HG03460 (cell line): Measurements from ENCODE around the gene AKR1D1.
"Not testable (repeated sequence)": the region's sequence is repeated elsewhere in the genome, so short reads cannot be mapped to it uniquely, and the experiment has no call there.

Experiments
- ATAC-seq: cut with Tn5 transposase; IDR thresholded peaks from one replicate; pipeline ENCODE4 v1.9.1; 2021; ENCODE audit not compliant: unreplicated experiment

Gene AKR1D1

DNA sequence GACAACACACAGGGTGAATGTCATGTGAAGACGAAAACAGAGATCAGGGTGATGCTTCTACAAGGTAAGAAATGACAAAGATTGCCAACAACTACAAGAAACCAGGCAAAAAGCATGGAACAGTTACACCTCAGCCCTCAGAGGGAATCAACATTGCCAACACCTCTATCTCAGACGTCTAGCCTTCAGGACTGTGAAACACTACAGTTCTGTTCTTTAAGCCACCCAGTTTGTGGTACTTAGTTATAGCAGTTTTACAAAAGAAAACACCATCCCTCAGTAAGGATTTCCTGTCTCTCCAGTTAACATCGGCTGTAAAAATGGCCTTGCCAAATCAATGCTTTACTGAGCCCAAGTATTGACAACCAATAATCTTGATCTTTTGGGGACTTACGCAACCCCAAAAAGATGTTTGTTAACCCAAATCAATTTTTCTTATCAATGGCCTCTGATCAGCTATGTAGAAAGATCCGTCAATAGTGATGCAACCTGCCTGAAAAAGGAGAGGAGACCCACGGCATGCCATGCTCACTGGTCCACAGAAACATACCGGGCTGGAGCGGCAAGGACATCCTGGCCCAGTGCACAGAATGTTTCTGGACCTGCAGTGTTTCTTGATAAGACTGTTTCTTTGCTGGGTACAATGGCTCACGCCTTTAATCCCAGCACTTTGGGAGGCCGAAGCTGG, 44.0 kb downstream of the AKR1D1 start:
- ATAC-seq = no peak

GRCh38 chr7:138122162-138122561, 45.9 kb downstream of the AKR1D1 start:
- no peak for ATAC-seq

GRCh38 chr7:138125119-138125518, 48.9 kb downstream of the AKR1D1 start:
- ATAC-seq = no peak

- ATAC-seq = peak; percentile 83
Measured at GRCh38 chr7:138125598-138126111, 49.4 kb downstream of the AKR1D1 start.

- ATAC-seq = no peak
Measured at GRCh38 chr7:138126928-138127327, 50.7 kb downstream of the AKR1D1 start.

GRCh38 chr7:138127996-138128395, 51.7 kb downstream of the AKR1D1 start:
- no peak for ATAC-seq

DNA sequence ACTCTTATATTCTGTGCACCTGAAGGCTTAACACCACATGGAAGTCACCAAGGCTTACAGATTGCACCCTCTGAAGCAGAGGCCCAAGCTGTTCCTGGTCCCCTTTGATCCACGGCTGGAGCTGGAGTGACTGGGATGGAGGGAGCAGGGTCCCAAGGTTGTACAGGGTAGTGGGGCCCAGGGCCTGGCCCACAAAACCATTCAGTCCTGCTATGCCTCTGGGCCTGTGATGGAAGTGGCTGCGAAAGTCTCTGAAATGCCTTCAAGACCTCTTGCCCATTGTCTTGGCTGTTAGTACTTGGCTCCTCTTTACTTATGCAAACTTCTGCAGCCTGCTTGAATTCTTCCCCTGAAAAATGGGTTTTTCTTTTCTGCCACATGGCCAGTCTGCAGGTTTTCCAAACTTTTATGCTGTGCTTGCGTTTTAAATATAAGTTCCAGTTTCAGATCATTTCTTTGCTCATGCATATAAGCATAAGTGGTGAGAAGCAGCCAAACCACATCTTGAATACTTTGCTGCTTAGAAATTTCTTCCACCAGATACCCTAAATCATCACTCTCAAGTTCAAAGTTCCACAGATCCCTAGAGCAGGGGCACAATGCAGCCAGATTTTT, 53.4 kb downstream of the AKR1D1 start:
- ATAC-seq = no peak

DNA sequence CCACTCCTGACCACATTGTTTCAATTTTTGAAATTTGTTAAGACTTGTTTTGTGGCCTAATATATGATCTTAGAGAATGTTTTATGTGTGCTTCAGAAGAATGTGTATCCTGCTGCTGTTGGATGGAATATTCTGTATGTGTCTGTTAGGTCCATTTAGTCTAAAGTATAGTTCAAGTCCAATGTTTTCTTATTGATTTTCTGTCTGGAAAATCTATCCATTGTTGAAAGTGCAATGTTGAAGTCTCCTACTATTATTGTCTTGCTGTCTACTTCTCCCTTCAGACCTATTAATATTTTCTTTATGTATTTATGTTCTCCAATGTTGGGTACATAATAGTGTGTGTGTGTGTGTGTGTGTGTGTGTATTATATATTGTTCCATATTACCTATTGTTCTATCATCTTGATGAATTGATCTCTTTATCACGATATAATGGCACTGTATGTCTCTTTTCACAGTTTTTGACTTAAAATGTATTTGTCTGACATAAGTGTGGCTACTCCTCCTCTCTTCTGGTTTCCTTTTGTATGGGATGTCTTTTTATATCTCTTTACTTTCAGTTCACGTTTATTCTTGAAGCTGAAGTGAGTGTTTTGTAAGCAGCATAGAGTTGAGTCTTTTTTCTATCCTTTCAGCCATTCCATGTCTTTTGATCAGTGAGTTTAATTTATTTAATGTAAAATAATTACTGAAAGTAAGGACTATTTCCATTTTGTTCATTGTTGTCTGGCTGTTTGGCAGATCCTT, 61.3 kb downstream of the AKR1D1 start:
- ATAC-seq = no peak

- no peak for ATAC-seq
Measured at GRCh38 chr7:138138244-138138643, 62.0 kb downstream of the AKR1D1 start.

DNA sequence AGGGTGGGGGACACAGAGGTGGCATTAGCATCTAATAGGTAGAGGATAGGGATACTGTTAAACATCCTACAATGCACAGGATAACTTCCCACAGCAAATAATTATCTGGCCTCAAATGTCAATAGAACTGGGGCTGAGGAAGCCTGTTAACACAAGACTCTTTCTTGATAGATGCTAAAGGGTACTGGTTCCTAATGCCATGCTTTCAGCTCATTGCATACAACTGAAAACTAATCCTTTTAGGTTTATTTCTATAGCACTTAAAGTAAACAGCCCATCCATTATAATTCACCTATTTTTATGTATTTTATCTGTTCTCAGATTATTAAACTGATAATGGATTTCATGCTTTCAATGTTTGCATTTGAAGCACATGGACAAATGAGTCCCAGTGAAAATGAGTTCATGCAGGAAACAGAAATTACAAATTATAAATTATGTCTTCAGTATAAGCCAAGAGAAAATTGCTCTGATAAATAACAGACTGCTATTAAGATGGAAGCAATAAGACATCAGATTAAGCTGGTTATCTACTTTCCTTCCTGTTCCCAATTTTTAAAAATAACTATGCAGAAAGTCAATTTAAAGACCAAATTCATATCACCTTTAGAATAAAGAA, 66.4 kb downstream of the AKR1D1 start:
- no peak for ATAC-seq

DNA sequence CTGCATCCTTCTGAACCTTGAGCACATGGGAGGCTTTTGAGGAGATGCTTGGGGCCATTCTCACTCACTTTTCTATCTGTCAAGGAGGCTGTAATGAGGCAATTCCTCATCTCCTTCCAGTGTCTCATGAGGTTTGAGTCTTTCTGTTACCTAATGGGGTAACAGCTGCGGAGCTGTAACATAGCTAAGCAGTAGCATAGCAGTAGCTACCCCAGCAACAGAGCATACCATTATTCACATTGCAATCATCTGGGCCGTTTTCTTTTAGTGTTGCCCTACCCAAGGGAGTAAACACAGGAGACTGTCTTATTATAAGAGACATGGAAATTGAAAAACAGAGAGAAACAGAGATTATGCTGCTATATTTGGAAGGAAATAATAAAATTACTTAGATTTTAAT, 68.7 kb downstream of the AKR1D1 start:
- ATAC-seq = no peak

- not testable (repeated sequence) for ATAC-seq
Measured at GRCh38 chr7:138146221-138146620, 70.0 kb downstream of the AKR1D1 start.

- not testable (repeated sequence) for ATAC-seq
Measured at GRCh38 chr7:138146757-138147734, 70.8 kb downstream of the AKR1D1 start.

DNA sequence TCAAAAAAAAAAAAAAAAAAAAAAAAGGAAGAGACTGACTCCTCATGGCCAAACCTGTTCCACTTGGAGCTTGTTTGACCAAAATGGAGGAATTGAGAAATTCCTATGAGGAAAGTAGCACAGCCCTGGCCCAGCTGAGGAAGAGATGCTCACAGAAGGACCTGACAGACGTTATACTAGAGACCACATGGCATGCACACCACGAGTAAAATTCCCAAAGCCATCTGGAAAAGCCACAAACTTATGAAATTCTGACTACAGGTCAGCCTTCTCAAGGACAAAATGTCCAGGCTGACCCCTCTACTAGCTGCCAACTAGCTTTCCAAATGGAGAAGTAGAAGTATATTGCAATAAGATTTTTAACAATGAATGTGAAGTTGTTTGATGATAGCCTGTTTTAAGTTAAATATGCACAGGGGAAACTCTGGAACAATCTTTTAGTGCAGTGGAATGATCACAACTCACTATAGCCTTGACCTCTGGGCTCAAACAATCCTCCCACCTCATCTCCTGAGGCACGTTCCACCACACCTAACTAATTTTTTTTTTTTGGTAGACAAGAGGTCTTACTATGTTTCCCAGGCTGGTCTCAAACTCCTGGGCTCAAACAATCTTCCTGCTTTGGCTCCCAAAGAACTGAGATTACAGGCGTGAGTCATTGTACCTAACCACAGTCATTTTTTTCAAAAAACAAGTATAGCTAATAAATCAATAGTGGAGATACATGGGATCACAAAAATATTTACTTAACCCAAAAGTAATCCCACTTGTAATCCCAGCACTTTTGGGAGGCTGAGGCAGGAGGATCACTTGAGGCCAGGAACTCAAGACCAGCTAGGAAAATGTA, 75.7 kb downstream of the AKR1D1 start:
- ATAC-seq = no peak

- no peak for ATAC-seq
Measured at GRCh38 chr7:138154661-138155060, 78.4 kb downstream of the AKR1D1 start.

DNA sequence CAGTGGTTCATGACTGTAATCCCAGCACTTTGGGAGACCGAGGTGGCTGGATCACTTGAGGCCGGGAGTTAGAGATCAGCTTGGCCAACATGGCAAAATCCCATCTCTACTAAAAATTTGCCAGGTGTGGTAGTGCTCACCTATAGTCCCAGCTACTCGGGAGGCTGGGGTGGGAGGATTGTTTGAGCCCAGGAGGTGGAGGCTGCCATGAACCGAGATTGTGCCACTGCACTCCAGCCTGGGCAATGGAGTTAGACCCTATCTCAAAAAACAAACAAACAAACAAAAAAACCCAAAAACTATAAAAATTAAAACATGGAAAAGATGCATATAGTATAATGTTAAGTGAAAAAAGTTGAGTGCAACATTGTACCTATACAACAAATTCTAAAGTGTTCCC, 81.4 kb downstream of the AKR1D1 start:
- no peak for ATAC-seq

DNA sequence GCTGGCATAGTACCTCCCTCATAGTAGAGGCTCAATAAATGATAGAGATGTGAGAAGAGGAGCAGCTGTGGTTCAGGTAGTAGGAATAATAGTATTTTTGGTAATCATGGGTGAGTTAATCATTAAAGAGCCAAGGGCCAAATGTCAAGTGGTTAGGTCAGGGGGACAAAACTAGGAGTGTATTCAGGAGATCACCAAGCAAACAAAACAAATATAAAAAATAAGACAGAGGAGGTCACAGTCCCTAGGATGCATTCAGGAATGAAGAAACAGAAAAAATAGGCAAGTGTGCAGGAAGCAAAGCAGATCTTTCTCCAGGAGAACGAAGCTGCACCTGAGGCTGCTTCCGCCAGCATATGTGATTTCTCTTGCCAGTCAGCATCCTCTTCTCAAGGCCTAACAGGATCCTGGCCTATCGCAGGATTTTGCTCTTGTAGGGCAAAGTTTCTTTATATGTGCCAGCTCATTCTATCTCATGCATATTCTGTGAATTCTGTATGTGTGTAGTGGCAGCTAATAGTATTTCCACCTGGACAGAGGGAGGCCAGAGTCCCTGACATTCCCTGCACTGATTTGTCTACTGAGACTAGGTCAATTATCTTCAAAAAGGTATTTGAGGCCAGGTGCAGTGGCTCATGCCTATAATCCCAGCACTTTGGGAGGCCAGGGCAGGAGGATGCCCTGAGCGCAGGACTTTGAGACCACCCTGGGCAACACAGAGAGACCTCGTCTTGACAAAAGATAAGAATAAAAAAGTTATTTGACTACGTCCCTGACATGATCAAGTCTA, 82.7 kb downstream of the AKR1D1 start:
- no peak for ATAC-seq

DNA sequence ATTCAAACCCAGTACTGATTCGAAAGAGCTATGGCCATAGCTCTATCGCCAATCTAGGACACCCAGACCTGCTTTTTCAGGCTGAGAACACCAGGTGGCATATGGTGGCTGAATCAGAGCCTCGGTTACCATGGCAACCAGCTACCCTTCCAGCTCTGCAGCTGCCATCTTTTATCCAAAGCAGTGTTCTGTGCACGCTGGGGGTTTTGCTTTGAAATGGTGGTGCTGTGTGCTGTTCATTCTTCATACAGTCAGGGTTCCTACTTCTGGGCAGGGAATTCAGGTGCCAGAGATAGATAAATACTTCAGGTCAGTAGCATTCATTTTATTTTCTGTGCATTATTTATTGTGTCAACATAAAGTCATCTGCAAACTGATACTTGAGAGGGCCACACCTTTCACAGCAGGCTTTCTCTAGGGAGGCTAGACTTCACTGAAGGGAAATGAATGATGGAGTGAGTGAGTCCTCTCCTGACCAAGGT, 85.4 kb downstream of the AKR1D1 start:
- ATAC-seq = peak; percentile 100
